HEK293 (cell line): ENCODE data around the gene CARNS1.

Source experiments
- CTCF ChIA-PET: fragments of 350-600 bp; formaldehyde crosslinking; extraction: SDS; loops from one replicate; lab custom pipeline; 2021; ENCODE audit warnings: antibody characterized with exemption; lab: Yijun Ruan, JAX
- POLR2A ChIA-PET: fragments of 300-600 bp; formaldehyde crosslinking; extraction: SDS; loops from one replicate; lab custom pipeline; 2020; ENCODE audit warnings: antibody characterized with exemption, inconsistent platforms; lab: Yijun Ruan, JAX
- H3K27ac ChIP-seq: fragments of 200-500 bp; sonication (Bioruptor generic); 2 replicates; pipeline ENCODE4 v1.5.1; 2014; ENCODE audit warnings: low read depth, low read length, control low read depth, inconsistent platforms; ENCODE audit errors: extremely low read depth
- H3K36me3 ChIP-seq, 2 experiments: fragments of 200-500 bp in 1 of 2; sonication (Bioruptor generic) in 1 of 2; 1 replicate in 1 of 2; 2 replicates in 1 of 2; pipeline ENCODE4 v1.5.1; 2014 to 2017; ENCODE audit warnings: inconsistent platforms in 2 of 2, low read length in 2 of 2; ENCODE audit not compliant: control insufficient read depth in 2 of 2, insufficient read depth in 1 of 2
- H3K4me1 ChIP-seq: fragments of 200-500 bp; sonication (Bioruptor generic); 2 replicates; pipeline ENCODE4 v1.5.1; 2014; ENCODE audit warnings: mild to moderate bottlenecking, low read length, inconsistent platforms; ENCODE audit not compliant: control insufficient read depth, insufficient read depth
- H3K4me3 ChIP-seq: 2 replicates; pipeline ENCODE4 v1.5.1; 2011; ENCODE audit warnings: low read depth, mild to moderate bottlenecking, control low read depth, low read length, moderate library complexity
- H3K9me3 ChIP-seq: fragments of 200-500 bp; sonication (Bioruptor generic); 2 replicates; pipeline ENCODE4 v1.5.1; 2014; ENCODE audit warnings: low read depth, low read length, inconsistent platforms; ENCODE audit not compliant: control insufficient read depth, insufficient read depth
- FEZF1 ChIP-seq: fragments of 450-650 bp; formaldehyde crosslinking; IDR thresholded peaks from 2 replicates; pipeline ENCODE4 v1.5.1; 2016; ENCODE audit warnings: missing biosample characterization, missing genetic modification characterization
- KLF1 ChIP-seq: fragments of 450-650 bp; formaldehyde crosslinking; IDR thresholded peaks from 2 replicates; pipeline ENCODE4 v1.5.1; 2016; ENCODE audit warnings: missing biosample characterization, missing genetic modification characterization
- OVOL3 ChIP-seq: fragments of 450-650 bp; formaldehyde crosslinking; IDR thresholded peaks from 2 replicates; pipeline ENCODE4 v1.5.1; 2016; ENCODE audit warnings: missing biosample characterization, missing genetic modification characterization
- PRDM10 ChIP-seq: fragments of 450-650 bp; formaldehyde crosslinking; IDR thresholded peaks from 2 replicates; pipeline ENCODE4 v1.5.1; 2016; ENCODE audit warnings: missing biosample characterization, missing genetic modification characterization
- SALL2 ChIP-seq: fragments of 450-650 bp; formaldehyde crosslinking; IDR thresholded peaks from 2 replicates; pipeline ENCODE4 v1.5.0; 2017; ENCODE audit warnings: missing biosample characterization, mild to moderate bottlenecking, missing genetic modification characterization, borderline replicate concordance
- SP2 ChIP-seq: fragments of 450-650 bp; formaldehyde crosslinking; IDR thresholded peaks from 2 replicates; pipeline ENCODE4 v1.5.1; 2016; ENCODE audit warnings: missing biosample characterization, missing genetic modification characterization
- SP3 ChIP-seq: fragments of 450-650 bp; formaldehyde crosslinking; IDR thresholded peaks from 2 replicates; pipeline ENCODE4 v1.5.1; 2016; ENCODE audit warnings: missing biosample characterization, missing genetic modification characterization
- ZBTB17 ChIP-seq: fragments of 450-650 bp; formaldehyde crosslinking; IDR thresholded peaks from 2 replicates; pipeline ENCODE4 v1.5.1; 2016; ENCODE audit warnings: missing biosample characterization, missing genetic modification characterization
- ZBTB21 ChIP-seq: fragments of 450-650 bp; formaldehyde crosslinking; IDR thresholded peaks from 2 replicates; pipeline ENCODE4 v1.5.1; 2017; ENCODE audit warnings: missing biosample characterization, missing genetic modification characterization
- ZBTB49 ChIP-seq: fragments of 450-650 bp; formaldehyde crosslinking; IDR thresholded peaks from 2 replicates; pipeline ENCODE4 v1.5.1; 2016; ENCODE audit warnings: missing biosample characterization, missing genetic modification characterization, low read depth
- ZNF184 ChIP-seq: fragments of 450-650 bp; IDR thresholded peaks from 2 replicates; pipeline ENCODE4 v1.5.1; 2018; ENCODE audit warnings: missing biosample characterization, mild to moderate bottlenecking, missing genetic modification characterization
- ZNF211 ChIP-seq: fragments of 450-650 bp; formaldehyde crosslinking; IDR thresholded peaks from 2 replicates; pipeline ENCODE4 v1.5.1; 2016; ENCODE audit warnings: low read depth, missing biosample characterization, missing genetic modification characterization
- ZNF423 ChIP-seq: fragments of 450-650 bp; formaldehyde crosslinking; IDR thresholded peaks from 2 replicates; pipeline ENCODE4 v1.5.1; 2016; ENCODE audit warnings: missing biosample characterization, missing genetic modification characterization
- ZNF449 ChIP-seq: fragments of 450-650 bp; formaldehyde crosslinking; IDR thresholded peaks from 2 replicates; pipeline ENCODE4 v1.5.1; 2017; ENCODE audit warnings: missing biosample characterization, mild to moderate bottlenecking, missing genetic modification characterization, moderate library complexity
- ZNF600 ChIP-seq: fragments of 450-650 bp; formaldehyde crosslinking; IDR thresholded peaks from 2 replicates; pipeline ENCODE4 v1.5.1; 2016; ENCODE audit warnings: missing biosample characterization, missing genetic modification characterization
- ZNF623 ChIP-seq: fragments of 450-650 bp; formaldehyde crosslinking; IDR thresholded peaks from 2 replicates; pipeline ENCODE4 v1.5.1; 2016; ENCODE audit warnings: missing biosample characterization, missing genetic modification characterization
- ZNF654 ChIP-seq: fragments of 450-650 bp; formaldehyde crosslinking; IDR thresholded peaks from 2 replicates; pipeline ENCODE4 v1.5.1; 2016; ENCODE audit warnings: low read depth, missing biosample characterization, missing genetic modification characterization
- ZNF670 ChIP-seq: fragments of 450-650 bp; formaldehyde crosslinking; IDR thresholded peaks from 2 replicates; pipeline ENCODE4 v1.5.1; 2016; ENCODE audit warnings: missing biosample characterization, missing genetic modification characterization, low read depth
- ZNF704 ChIP-seq: fragments of 450-650 bp; formaldehyde crosslinking; IDR thresholded peaks from 2 replicates; pipeline ENCODE4 v1.5.1; 2016; ENCODE audit warnings: missing biosample characterization, missing genetic modification characterization
- ZNF777 ChIP-seq: fragments of 450-650 bp; formaldehyde crosslinking; IDR thresholded peaks from 2 replicates; pipeline ENCODE4 v1.5.1; 2017; ENCODE audit warnings: missing biosample characterization, missing genetic modification characterization, borderline replicate concordance
- ZNF792 ChIP-seq: fragments of 450-650 bp; formaldehyde crosslinking; IDR thresholded peaks from 2 replicates; pipeline ENCODE4 v1.5.1; 2016; ENCODE audit warnings: missing biosample characterization, missing genetic modification characterization
- ZNF843 ChIP-seq: fragments of 450-650 bp; formaldehyde crosslinking; IDR thresholded peaks from 2 replicates; pipeline ENCODE4 v1.5.1; 2016; ENCODE audit warnings: missing biosample characterization, missing genetic modification characterization

CARNS1 gene

GRCh38 chr11:67421430-67422031 is 6.1 kb downstream of the CARNS1 start (continued):
- no peak for TF ChIP-seq ZNF843
- TF ChIP-seq KLF1 (tag by site-specific recombination): peak; percentile 72; the same call in 1 of the 2 replicates
- TF ChIP-seq ZNF423: no peak
- no peak for TF ChIP-seq ZNF777 (tag by site-specific recombination)
- TF ChIP-seq OVOL3 (tag by site-specific recombination): no peak
- TF ChIP-seq ZNF670: no peak
- TF ChIP-seq ZNF704 (tag by site-specific recombination): no peak
- TF ChIP-seq ZNF184 (tag by site-specific recombination): no peak
- TF ChIP-seq ZNF211: no peak
- TF ChIP-seq SP3 (tag by site-specific recombination): peak; percentile 33; the same call in 1 of the 2 replicates

- no peaks in the 10 kb centered on the region for H3K36me3 ChIP-seq
- no peak for TF ChIP-seq SALL2
- peak; percentile 49; the same call in 1 of the 2 replicates for TF ChIP-seq ZNF600 (tag by site-specific recombination)
- no peak for TF ChIP-seq FEZF1 (tag by site-specific recombination)
- no peak for TF ChIP-seq ZNF449 (tag by site-specific recombination)
- TF ChIP-seq ZNF792 (tag by site-specific recombination): peak; percentile 86; the same call in 1 of the 2 replicates
- no peak for TF ChIP-seq ZBTB49
- TF ChIP-seq SP2 (tag by site-specific recombination): peak; percentile 22; the same call in 1 of the 2 replicates
- peak; percentile 30; the same call in 1 of the 2 replicates for TF ChIP-seq PRDM10
- no peak for TF ChIP-seq ZNF623 (tag by site-specific recombination)
- TF ChIP-seq ZBTB17: peak; percentile 40; the same call in 1 of the 2 replicates
- no peak for TF ChIP-seq ZBTB21
- TF ChIP-seq ZNF654 (tag by site-specific recombination): no peak
- TF ChIP-seq, all 188 proteins: peak for 5
- Histone ChIP-seq H3K4me1 (no peaks in the 10 kb centered on the region; the same call in 1 of the 2 replicates), H3K4me3 (no peak overlapping the region), H3K27ac (no peak overlapping the region), H3K9me3 (no peaks in the 10 kb centered on the region)
- ChIA-PET POLR2A (interaction anchor here (0.6 to 1.2 kb wide), 3 partner anchors 21 to 46 kb away, joined by 3 to 5 read pairs (median 4); partner anchors contain the start of genes PPP1CA and TMEM134), CTCF (interaction anchor here (0.7 kb wide), 1 partner anchor 42 kb away, joined by 5 read pairs; no protein-coding TSS in a partner anchor)
These were observed 7.4 kb downstream of the CARNS1 start for GRCh38 chr11:67422891-67423290.
